Mammary epithelial cell (primary cell): Measurements from ENCODE around the gene SMARCD3.

Experiments used
- EZH2 ChIP-seq: IDR thresholded peaks from 2 replicates; pipeline ENCODE4 v1.6.1; 2012; ENCODE audit warnings: low read length, inconsistent platforms, borderline replicate concordance
- TF ChIP-seq, protein P1 (sequence below), 2 donors: IDR thresholded peaks in 1 of 2; conservative IDR thresholded peaks in 1 of 2; 2 replicates each; pipeline ENCODE4 v1.5.1; 2011 to 2012; ENCODE audit warnings: inconsistent platforms in 2 of 2, low read length in 2 of 2, mild to moderate bottlenecking in 2 of 2, control low read depth in 1 of 2, low read depth in 1 of 2; ENCODE audit not compliant: insufficient read depth in 1 of 2; ENCODE audit errors: extremely low read depth in 1 of 2

DNA sequence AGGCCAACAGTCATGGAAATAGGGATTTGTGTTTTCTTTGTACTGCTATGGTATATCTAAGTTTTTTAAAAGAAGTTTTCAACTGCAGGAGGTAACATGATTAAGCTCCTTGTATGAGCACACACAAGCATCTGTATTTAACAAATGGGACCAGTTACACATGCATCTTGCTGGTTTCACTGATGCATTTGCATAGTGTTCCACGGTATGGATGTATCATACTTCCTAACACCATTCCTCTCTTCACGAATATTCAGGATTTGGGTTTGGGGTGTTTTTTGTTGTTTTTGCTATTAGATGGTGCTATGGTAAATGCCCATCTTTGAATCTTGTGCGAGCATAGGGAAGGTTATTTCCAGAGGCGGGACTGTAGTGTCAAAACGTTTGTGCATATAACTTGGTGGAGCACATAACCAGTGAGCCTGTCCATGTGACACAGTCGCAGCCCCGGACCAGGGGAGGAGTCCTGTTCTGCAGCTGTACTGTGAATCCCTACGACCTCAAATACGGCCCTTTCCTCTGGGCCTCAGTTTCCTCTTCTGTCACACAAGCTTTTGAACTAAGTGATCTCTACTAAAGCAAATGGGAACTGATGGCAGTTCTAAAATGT is 40.1 kb downstream of the SMARCD3 start:
- TF ChIP-seq EZH2, result no peak
- TF ChIP-seq, protein P1, sequence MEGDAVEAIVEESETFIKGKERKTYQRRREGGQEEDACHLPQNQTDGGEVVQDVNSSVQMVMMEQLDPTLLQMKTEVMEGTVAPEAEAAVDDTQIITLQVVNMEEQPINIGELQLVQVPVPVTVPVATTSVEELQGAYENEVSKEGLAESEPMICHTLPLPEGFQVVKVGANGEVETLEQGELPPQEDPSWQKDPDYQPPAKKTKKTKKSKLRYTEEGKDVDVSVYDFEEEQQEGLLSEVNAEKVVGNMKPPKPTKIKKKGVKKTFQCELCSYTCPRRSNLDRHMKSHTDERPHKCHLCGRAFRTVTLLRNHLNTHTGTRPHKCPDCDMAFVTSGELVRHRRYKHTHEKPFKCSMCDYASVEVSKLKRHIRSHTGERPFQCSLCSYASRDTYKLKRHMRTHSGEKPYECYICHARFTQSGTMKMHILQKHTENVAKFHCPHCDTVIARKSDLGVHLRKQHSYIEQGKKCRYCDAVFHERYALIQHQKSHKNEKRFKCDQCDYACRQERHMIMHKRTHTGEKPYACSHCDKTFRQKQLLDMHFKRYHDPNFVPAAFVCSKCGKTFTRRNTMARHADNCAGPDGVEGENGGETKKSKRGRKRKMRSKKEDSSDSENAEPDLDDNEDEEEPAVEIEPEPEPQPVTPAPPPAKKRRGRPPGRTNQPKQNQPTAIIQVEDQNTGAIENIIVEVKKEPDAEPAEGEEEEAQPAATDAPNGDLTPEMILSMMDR (conservative IDR thresholded peaks at IDR 0.05 in 1 of 2, IDR thresholded peaks at IDR 0.05 in 1 of 2; ENCODE audit: extremely low read depth in 1 of 2, insufficient read depth in 1 of 2, low read depth in 1 of 2, low read length in 2 of 2), result no peak
